Right lobe of liver (tissue), 4 donors: ENCODE measurements around the gene ZNF37A.

Source experiments
- POLR2A ChIP-seq: fragments of 450-650 bp; IDR thresholded peaks from one replicate; pipeline ENCODE4 v1.6.1; 2017; ENCODE audit warnings: antibody characterized with exemption, mild to moderate bottlenecking
- TF ChIP-seq, protein P1 (sequence below), 4 donors: fragments of 200-600 bp in 3 of 4; fragments of 450-650 bp in 1 of 4; IDR thresholded peaks; one replicate each; pipeline versions ENCODE4 v1.5.1 to v1.8.0; 2016 to 2022; ENCODE audit warnings: antibody characterized with exemption in 4 of 4, mild to moderate bottlenecking in 2 of 4
- donor health status: DM: no; HTN: no; CAD: no.
- donor health status: DM: no; HTN: no; CAD: no.
- donor health status: DM: no; HTN: yes; CAD: no.

DNA sequence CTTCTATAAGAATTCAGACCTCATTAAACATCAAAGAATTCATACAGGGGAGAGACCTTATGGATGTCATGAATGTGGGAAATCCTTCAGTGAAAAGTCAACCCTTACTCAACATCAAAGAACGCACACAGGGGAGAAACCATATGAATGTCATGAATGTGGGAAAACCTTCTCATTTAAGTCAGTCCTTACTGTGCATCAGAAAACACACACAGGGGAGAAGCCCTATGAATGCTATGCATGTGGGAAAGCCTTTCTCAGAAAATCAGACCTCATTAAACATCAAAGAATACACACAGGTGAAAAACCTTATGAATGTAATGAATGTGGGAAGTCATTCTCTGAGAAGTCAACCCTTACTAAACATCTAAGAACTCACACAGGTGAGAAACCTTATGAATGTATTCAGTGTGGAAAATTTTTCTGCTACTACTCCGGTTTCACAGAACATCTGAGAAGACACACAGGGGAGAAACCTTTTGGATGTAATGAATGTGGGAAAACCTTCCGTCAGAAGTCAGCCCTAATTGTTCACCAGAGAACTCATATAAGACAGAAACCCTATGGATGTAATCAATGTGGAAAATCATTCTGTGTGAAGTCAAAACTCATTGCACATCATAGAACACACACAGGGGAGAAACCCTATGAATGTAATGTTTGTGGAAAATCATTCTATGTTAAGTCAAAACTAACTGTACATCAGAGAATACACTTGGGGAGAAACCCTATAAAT is 24.1 kb downstream of the ZNF37A start:
- TF ChIP-seq, protein P1, sequence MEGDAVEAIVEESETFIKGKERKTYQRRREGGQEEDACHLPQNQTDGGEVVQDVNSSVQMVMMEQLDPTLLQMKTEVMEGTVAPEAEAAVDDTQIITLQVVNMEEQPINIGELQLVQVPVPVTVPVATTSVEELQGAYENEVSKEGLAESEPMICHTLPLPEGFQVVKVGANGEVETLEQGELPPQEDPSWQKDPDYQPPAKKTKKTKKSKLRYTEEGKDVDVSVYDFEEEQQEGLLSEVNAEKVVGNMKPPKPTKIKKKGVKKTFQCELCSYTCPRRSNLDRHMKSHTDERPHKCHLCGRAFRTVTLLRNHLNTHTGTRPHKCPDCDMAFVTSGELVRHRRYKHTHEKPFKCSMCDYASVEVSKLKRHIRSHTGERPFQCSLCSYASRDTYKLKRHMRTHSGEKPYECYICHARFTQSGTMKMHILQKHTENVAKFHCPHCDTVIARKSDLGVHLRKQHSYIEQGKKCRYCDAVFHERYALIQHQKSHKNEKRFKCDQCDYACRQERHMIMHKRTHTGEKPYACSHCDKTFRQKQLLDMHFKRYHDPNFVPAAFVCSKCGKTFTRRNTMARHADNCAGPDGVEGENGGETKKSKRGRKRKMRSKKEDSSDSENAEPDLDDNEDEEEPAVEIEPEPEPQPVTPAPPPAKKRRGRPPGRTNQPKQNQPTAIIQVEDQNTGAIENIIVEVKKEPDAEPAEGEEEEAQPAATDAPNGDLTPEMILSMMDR (IDR thresholded peaks at IDR 0.05): no peak
- TF ChIP-seq POLR2A: no peak
